Stimulated activated CD4-positive, alpha-beta T cell treated with anti-CD3 and anti-CD28 coated beads, TNF-alpha, amount 100 ng/mL, for 24 hours (primary cell): Measurements from ENCODE around the gene ITGA4.
"Not testable (repeated sequence)": the region's sequence is repeated elsewhere in the genome, so short reads cannot be mapped to it uniquely, and the experiment has no call there.

Experiments used
- DNase-seq, 3 experiments: peaks; one replicate each; pipeline ENCODE4 v3.0.0-alpha.2; 2020; ENCODE audit warnings: low read depth in 3 of 3

ITGA4 gene

GRCh38 chr2:181457121-181457740 lies at the start of gene ITGA4:
Gene ITGA4 (plus strand): TSS chr2:181457386. CDS start chr2:181457655, 269 bp downstream.
- peak; percentile 63 to 83 (median 67) for DNase-seq

GRCh38 chr2:181408861-181409260 lies 48.3 kb upstream of the ITGA4 start:
- no peak for DNase-seq

GRCh38 chr2:181411105-181411849 lies 45.9 kb upstream of the ITGA4 start:
- DNase-seq: no peak

- DNase-seq: no peak
These were observed 37.9 kb upstream of the ITGA4 start for GRCh38 chr2:181419129-181419855.

GRCh38 chr2:181420259-181421130 lies 36.7 kb upstream of the ITGA4 start:
- DNase-seq: no peak

GRCh38 chr2:181421131-181421458 lies 36.1 kb upstream of the ITGA4 start:
- no peak for DNase-seq

GRCh38 chr2:181421464-181421863 lies 35.7 kb upstream of the ITGA4 start:
- DNase-seq: no peak

- no peak for DNase-seq
These were observed 30.5 kb upstream of the ITGA4 start for GRCh38 chr2:181426672-181427071.

GRCh38 chr2:181430406-181431118 lies 26.6 kb upstream of the ITGA4 start:
- no peak for DNase-seq

- no peak for DNase-seq
These were observed 25.5 kb upstream of the ITGA4 start for GRCh38 chr2:181431674-181432073.

GRCh38 chr2:181438261-181438660 lies 18.9 kb upstream of the ITGA4 start:
- no peak for DNase-seq

- no peak for DNase-seq
These were observed 16.8 kb upstream of the ITGA4 start for GRCh38 chr2:181440344-181440743.

GRCh38 chr2:181440919-181441318 lies 16.3 kb upstream of the ITGA4 start:
- DNase-seq: no peak

- no peak for DNase-seq
These were observed 15.5 kb upstream of the ITGA4 start for GRCh38 chr2:181441670-181442069.

- DNase-seq: no peak
These were observed 12.5 kb upstream of the ITGA4 start for GRCh38 chr2:181444654-181445053.

- DNase-seq: no peak
These were observed 10.2 kb upstream of the ITGA4 start for GRCh38 chr2:181446985-181447384.

GRCh38 chr2:181449278-181449677 lies 7.9 kb upstream of the ITGA4 start:
- not testable (repeated sequence) for DNase-seq

- no peak for DNase-seq
These were observed 2.3 kb upstream of the ITGA4 start for GRCh38 chr2:181454686-181455450.

GRCh38 chr2:181456660-181457120 lies 496 bp upstream of the ITGA4 start:
- DNase-seq: peak in 1 of 3 experiments; percentile 55

GRCh38 chr2:181457741-181458425 lies 697 bp downstream of the ITGA4 start:
- DNase-seq: peak; percentile 19 to 58 (median 40)
